Measurements from ENCODE around the gene OTX2. TPM values are rescaled to one million over a fixed set of nuclear protein-coding genes. Genes with fewer than 3 reads are reported as not detected.

OTX2 gene
- not detected in 5 replicates for total RNA-seq (2022; extraction: Qiagen RNA extraction)

DNA sequence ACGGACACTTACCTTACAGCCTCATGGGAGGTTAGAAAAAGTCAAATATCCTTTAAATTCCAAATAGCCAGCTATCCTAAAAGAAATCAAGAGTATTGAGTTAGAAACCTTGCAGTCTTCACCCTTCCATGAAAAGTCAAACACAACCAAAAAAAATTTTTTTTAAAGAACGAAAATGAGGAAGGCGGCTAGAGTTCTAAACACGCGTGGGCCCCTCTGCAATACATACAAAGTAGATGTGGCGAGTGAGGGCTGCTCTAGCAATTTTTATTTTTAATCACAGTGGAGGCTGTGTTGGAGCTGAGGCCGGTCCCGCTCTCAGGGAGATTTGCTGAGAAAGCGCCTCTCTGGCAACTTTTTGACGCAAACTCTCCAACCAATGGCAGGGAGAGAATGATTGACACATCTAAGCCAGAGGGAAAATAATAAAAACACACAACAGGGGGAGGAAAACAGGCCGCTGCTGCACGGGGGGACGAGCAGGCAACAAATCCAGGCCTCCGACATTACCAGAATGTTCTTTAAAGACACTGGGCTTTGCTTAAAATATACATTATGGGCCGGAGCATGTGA, at the start of gene OTX2:
Gene OTX2 (minus strand): TSS at position 333 of the 573 bp plus-strand sequence. CDS start 5,023 bp downstream, outside the sequence.

Other genes starting within 250 kb of the OTX2 start
- gene TMEM260, start 230.7 kb downstream of the OTX2 start, total RNA-seq (2022; extraction: Qiagen RNA extraction): 4.0 to 5.5 TPM (median 4.7 TPM) in 5 replicates